Lung (tissue), 12 donors: ENCODE results near the gene GLI2. TPM values are rescaled to one million over a fixed set of nuclear protein-coding genes. Genes with fewer than 3 reads are reported as not detected.

Source experiments
- ATAC-seq: fragments of 200-7000 bp; cut with Tn5 transposase; one replicate; pipeline ENCODE4 v1.9.1; 2020; ENCODE audit warnings: moderate number of reproducible peaks; ENCODE audit not compliant: insufficient read depth, low FRiP score
- DNase-seq, 3 donors: peaks; one replicate each; pipeline ENCODE4 v3.0.0-alpha.2; 2013 to 2017
- H3K27ac ChIP-seq, 2 donors: one replicate each; pipeline ENCODE4 v1.5.1; 2013; ENCODE audit warnings: mild to moderate bottlenecking in 2 of 2, moderate library complexity in 2 of 2, control low read depth in 1 of 2, inconsistent platforms in 1 of 2, low read depth in 1 of 2, low read length in 1 of 2
- H3K27me3 ChIP-seq, 3 donors: one replicate each; pipeline ENCODE4 v1.5.1; 2013; ENCODE audit warnings: low read length in 2 of 3; ENCODE audit not compliant: control insufficient read depth in 3 of 3, insufficient read depth in 3 of 3
- H3K36me3 ChIP-seq, 4 donors: one replicate each; pipeline ENCODE4 v1.5.1; 2013; ENCODE audit warnings: low read length in 4 of 4, mild to moderate bottlenecking in 1 of 4, moderate library complexity in 1 of 4; ENCODE audit not compliant: control insufficient read depth in 4 of 4, insufficient read depth in 4 of 4
- H3K4me1 ChIP-seq, 5 donors: one replicate each; pipeline ENCODE4 v1.5.1; 2013; ENCODE audit warnings: low read length in 5 of 5, mild to moderate bottlenecking in 2 of 5, moderate library complexity in 1 of 5; ENCODE audit not compliant: control insufficient read depth in 5 of 5, insufficient read depth in 5 of 5
- H3K4me3 ChIP-seq: one replicate; pipeline ENCODE4 v1.5.1; 2013; ENCODE audit warnings: mild to moderate bottlenecking, control low read depth, moderate library complexity
- H3K9ac ChIP-seq, 2 donors: one replicate each; pipeline ENCODE4 v1.5.1; 2013; ENCODE audit warnings: low read length in 2 of 2, control low read depth in 1 of 2; ENCODE audit not compliant: insufficient read depth in 1 of 2
- H3K9me3 ChIP-seq, 4 donors: one replicate each; pipeline ENCODE4 v1.5.1; 2013; ENCODE audit warnings: low read length in 3 of 4, mild to moderate bottlenecking in 1 of 4, moderate library complexity in 1 of 4; ENCODE audit not compliant: control insufficient read depth in 4 of 4, insufficient read depth in 3 of 4
- CTCF ChIP-seq: IDR thresholded peaks from 2 replicates; pipeline ENCODE4 v1.5.1; 2012; ENCODE audit warnings: mild to moderate bottlenecking; ENCODE audit errors: control extremely low read depth, extremely low read depth
- WGBS, 2 donors: extraction: QIAGEN DNeasy Blood & Tissue Kit; methylation state at CpG; one replicate each; pipeline ENCODE4 v1.1.7; 2013; 5-methylcytosine and 5-hydroxymethylcytosine counted together
- polyA plus RNA-seq, 2 donors: library from polyadenylated mRNA; stranded (reverse); fragments of 200-250 nt; gene quantifications; one replicate each; pipeline ENCODE4 v1.2.1, GENCODE V29; 2013
- total RNA-seq, 2 donors: library from RNA; depleted of rRNA in 1 of 2; stranded (reverse); fragments of >200 nt in 1 of 2; gene quantifications; one replicate each; pipeline ENCODE4 v1.2.1, GENCODE V29; 2014 to 2021
- donor health status: control.
- donor health status: control.
- donor health status: Bipolar disorder and iron deficiency.
- donor health status: healthy.
- donor health status: DM: yes; HTN: yes; CAD: no.

The GLI2 gene
- total and polyA plus RNA-seq, 4 donors: 1.1 to 9.2 (median 3.5) TPM

DNA sequence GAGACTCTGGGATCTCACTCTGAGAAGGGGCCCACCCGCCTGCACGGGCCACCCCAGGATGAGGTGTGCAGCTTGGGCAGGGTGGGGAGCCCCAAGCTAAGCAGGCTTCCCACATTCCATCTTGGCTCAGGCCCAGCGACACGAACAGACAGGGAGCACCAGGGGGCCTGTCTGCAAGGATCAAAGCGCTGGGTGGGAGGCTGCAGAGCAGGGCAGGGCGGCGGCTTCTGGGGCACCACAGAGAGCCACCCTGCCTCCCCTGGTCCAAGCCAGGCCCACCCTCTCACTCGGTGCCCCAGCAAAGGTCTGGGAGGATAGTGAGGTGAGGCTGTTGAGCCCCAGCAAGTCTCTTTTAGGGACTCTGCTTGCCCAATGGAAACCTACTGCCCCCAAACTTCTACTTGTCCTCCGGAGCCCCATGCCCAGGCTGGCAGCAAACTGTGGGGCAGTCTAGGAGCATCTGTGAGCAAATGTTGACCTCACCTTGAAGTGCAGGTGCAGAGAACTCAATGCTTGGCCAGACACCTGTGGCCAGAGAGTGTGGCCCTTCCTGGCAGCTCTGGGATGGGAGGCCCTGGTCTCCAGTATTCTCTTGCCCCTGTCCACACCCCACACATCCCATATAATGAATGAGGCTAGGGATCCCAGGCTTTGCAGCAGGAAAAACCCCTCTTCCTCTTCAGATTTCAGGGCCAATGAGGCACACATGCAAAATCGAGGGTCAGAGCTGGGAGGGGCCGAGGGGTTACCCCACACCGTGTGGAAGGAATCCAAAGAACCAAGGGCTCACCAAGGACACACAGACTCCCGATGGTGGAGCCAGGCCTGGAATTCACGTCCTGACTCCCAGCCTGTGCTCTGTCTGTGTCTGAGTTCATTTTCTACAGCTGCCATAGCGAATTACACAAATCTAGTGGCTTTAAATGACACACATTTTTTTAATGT, 18.8 kb upstream of the GLI2 start:
- no peaks in the 10 kb centered on the region for H3K36me3 ChIP-seq
- no peaks in the 10 kb centered on the region for H3K9me3 ChIP-seq
- no peak overlapping the region for H3K9ac ChIP-seq
- peaks cover 0 to 26% (median 0%) of the 10 kb centered on the region in 5 donors for H3K4me1 ChIP-seq
- no peak for TF ChIP-seq CTCF
- no peak for ATAC-seq
- no peak overlapping the region for H3K27ac ChIP-seq
- peak in 1 of 3 donors; percentile 10 for DNase-seq
- H3K4me3 ChIP-seq: no peak overlapping the region
- H3K27me3 ChIP-seq: peaks cover 0 to 7% (median 0%) of the 10 kb centered on the region in 3 donors
- 74 to 86% methylated on average over 15 of the region's 15 CpGs for WGBS, 2 donors

DNA sequence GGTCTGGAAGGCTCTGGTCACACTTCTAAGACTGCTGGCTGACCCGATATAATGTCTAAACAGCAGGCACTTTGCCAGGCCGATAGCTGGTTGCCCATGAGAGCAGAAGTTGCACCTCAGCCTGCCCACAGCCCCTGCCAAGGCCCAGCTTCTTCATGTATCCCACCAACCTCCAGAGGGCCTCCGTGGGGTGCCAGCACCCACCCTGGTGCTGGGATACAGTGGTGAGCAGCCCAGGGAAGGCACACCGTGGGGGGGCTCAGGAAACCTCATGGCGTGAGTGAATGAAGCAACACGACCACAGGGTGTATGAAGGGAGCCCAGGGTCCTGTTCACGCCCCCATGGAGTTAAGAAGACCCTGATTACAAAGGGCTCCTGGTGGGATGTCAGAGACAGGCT, 16.2 kb upstream of the GLI2 start:
- no peak for TF ChIP-seq CTCF
- H3K9ac ChIP-seq: no peak overlapping the region
- no peak overlapping the region for H3K4me3 ChIP-seq
- no peaks in the 10 kb centered on the region for H3K36me3 ChIP-seq
- DNase-seq: peak in 1 of 3 donors; percentile 7
- peaks cover 0 to 1% (median 0%) of the 10 kb centered on the region in 3 donors for H3K27me3 ChIP-seq
- H3K27ac ChIP-seq: no peak overlapping the region
- 70% methylated on average over 7 of the region's 7 CpGs for WGBS, 2 donors
- H3K4me1 ChIP-seq: peaks cover 0 to 28% (median 0%) of the 10 kb centered on the region in 5 donors
- no peak for ATAC-seq
- H3K9me3 ChIP-seq: no peaks in the 10 kb centered on the region

DNA sequence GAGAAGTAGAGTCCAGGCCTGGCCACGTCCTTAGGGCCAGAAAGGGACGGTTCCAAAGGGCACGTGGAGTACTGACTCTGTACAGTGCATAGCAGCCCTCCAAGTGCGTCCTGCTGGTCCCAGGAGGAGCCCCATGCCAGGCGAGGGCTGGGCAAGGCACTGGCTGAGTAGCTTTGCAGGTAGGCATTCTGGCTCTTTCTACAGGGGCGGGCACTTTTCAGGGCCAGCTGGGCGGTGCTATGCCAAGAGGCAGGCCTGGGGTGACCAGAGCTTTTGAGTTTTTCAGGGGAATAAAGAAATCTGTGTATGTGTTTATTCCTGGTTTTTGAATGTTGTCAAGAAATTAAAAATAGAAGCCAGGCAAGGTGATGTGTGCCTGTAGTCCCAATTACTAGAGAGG, 15.4 kb upstream of the GLI2 start:
- no peaks in the 10 kb centered on the region for H3K36me3 ChIP-seq
- WGBS, 2 donors: 90 to 92% methylated on average over 7 of the region's 7 CpGs
- no peak overlapping the region for H3K9ac ChIP-seq
- H3K4me3 ChIP-seq: no peak overlapping the region
- TF ChIP-seq CTCF: no peak
- H3K27me3 ChIP-seq: no peaks in the 10 kb centered on the region
- no peaks in the 10 kb centered on the region for H3K9me3 ChIP-seq
- ATAC-seq (no peak), DNase-seq (peak in 1 of 3 donors; percentile 7)
- peaks cover 0 to 26% (median 0%) of the 10 kb centered on the region in 5 donors for H3K4me1 ChIP-seq
- H3K27ac ChIP-seq: no peak overlapping the region
